ENCODE measurements around the gene TM7SF2. TPM values are rescaled to one million over a fixed set of nuclear protein-coding genes. Genes with fewer than 3 reads are reported as not detected.
A peak's percentile ranks its signal among the peaks of the same experiment; 100 is the strongest.

The TM7SF2 gene
- total RNA-seq, 4 donors from 2014 or later: 118 to 374 (median 160) TPM

- intact Hi-C loops (cut with DNase I; ENCODE audit: low total_unique reads): no loop called here
- H3K4me3 ChIP-seq (ENCODE audit: low read depth, poor library complexity, severe bottlenecking): no peak overlapping the region
- no peak for TF ChIP-seq POLR2A (IDR thresholded peaks at IDR 0.05)
- TF ChIP-seq CTCF (IDR thresholded peaks at IDR 0.05): no peak
- peak; percentile 81 to 96 for DNase-seq (ENCODE audit: low spot score in 2 of 2)
- WGBS, 2 donors: 23 to 24% methylated on average over 12 of the region's 12 CpGs
Observed at GRCh38 chr11:65150509-65151299, 39.0 kb downstream of the TM7SF2 start.

GRCh38 chr11:65151331-65151899, 39.7 kb downstream of the TM7SF2 start:
- no peak overlapping the region for H3K4me3 ChIP-seq (ENCODE audit: low read depth, poor library complexity, severe bottlenecking)
- intact Hi-C loops (cut with DNase I; ENCODE audit: low total_unique reads): no loop called here
- WGBS, 2 donors: 70 to 72% methylated on average over 3 of the region's 3 CpGs
- TF ChIP-seq CTCF (IDR thresholded peaks at IDR 0.05): no peak
- no peak for TF ChIP-seq POLR2A (IDR thresholded peaks at IDR 0.05)
- DNase-seq (ENCODE audit: low spot score in 2 of 2): no peak

- TF ChIP-seq POLR2A (IDR thresholded peaks at IDR 0.05) (no peak), CTCF (IDR thresholded peaks at IDR 0.05) (no peak)
- no peak overlapping the region for H3K4me3 ChIP-seq (ENCODE audit: low read depth, poor library complexity, severe bottlenecking)
- DNase-seq (ENCODE audit: low spot score in 2 of 2): no peak
- intact Hi-C loops (cut with DNase I; ENCODE audit: low total_unique reads): no loop called here
- WGBS, 2 donors: 64 to 68% methylated on average over 2 of the region's 2 CpGs
Observed at GRCh38 chr11:65152122-65152521, 40.5 kb downstream of the TM7SF2 start.

- H3K4me3 ChIP-seq (ENCODE audit: low read depth, poor library complexity, severe bottlenecking): no peak overlapping the region
- DNase-seq (ENCODE audit: low spot score in 2 of 2): no peak
- intact Hi-C loops (cut with DNase I; ENCODE audit: low total_unique reads): no loop called here
- TF ChIP-seq CTCF (IDR thresholded peaks at IDR 0.05) (no peak), POLR2A (IDR thresholded peaks at IDR 0.05) (no peak)
- WGBS, 2 donors: 98% methylated on average over 3 of the region's 3 CpGs
Observed at GRCh38 chr11:65156256-65156655, 44.6 kb downstream of the TM7SF2 start.

- H3K4me3 ChIP-seq (ENCODE audit: low read depth, poor library complexity, severe bottlenecking): no peak overlapping the region
- intact Hi-C loops (cut with DNase I; ENCODE audit: low total_unique reads): no loop called here
- 81 to 92% methylated on average over 3 of the region's 3 CpGs for WGBS, 2 donors
- TF ChIP-seq CTCF (IDR thresholded peaks at IDR 0.05) (no peak), POLR2A (IDR thresholded peaks at IDR 0.05) (no peak)
- DNase-seq (ENCODE audit: low spot score in 2 of 2): no peak
Observed at GRCh38 chr11:65156926-65157325, 45.3 kb downstream of the TM7SF2 start.
